ENCODE results near the gene TENM4.

DNA sequence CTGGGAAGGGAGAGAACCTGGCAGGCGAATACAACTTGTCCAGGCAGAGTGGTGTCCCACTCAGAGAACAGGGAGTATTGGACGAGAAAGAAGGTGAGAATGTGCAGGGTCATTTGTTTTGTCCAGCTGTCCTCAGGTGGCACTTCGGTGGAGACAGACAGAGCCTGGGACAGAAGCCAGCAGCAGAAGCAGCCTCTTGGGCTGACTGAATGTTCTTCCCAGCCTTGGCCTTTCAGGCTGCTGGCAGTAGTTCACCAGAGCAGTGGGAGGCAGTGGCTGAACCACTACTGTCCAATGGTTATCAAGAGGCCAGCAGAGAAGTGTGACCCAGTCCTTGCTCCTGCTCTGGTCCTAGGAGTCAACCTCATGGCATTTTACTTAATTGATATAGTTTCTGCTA, 535.1 kb downstream of the TENM4 start:
- TF ChIP-seq, protein P1, sequence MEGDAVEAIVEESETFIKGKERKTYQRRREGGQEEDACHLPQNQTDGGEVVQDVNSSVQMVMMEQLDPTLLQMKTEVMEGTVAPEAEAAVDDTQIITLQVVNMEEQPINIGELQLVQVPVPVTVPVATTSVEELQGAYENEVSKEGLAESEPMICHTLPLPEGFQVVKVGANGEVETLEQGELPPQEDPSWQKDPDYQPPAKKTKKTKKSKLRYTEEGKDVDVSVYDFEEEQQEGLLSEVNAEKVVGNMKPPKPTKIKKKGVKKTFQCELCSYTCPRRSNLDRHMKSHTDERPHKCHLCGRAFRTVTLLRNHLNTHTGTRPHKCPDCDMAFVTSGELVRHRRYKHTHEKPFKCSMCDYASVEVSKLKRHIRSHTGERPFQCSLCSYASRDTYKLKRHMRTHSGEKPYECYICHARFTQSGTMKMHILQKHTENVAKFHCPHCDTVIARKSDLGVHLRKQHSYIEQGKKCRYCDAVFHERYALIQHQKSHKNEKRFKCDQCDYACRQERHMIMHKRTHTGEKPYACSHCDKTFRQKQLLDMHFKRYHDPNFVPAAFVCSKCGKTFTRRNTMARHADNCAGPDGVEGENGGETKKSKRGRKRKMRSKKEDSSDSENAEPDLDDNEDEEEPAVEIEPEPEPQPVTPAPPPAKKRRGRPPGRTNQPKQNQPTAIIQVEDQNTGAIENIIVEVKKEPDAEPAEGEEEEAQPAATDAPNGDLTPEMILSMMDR (IDR thresholded peaks at IDR 0.05) = no peak
- TF ChIP-seq EZH2 (IDR thresholded peaks at IDR 0.05) (no peak), EZH2phosphoT487 (IDR thresholded peaks at IDR 0.05) (no peak)

All from neural progenitor cell (in vitro differentiated cells).